HepG2 (cell line): ENCODE data around the gene ADORA2B. TPM values are rescaled to one million over a fixed set of nuclear protein-coding genes. Genes with fewer than 3 reads are reported as not detected.
A peak's percentile ranks its signal among the peaks of the same experiment; 100 is the strongest.

ENCODE experiments used
- ATF1 ChIP-seq: IDR thresholded peaks from 2 replicates; pipeline ENCODE4 v1.6.1; 2016; ENCODE audit warnings: mild to moderate bottlenecking, control low read depth
- BRCA1 ChIP-seq: sonication (generic); formaldehyde crosslinking; IDR thresholded peaks from 2 replicates; pipeline ENCODE4 v1.4.0; 2020; ENCODE audit warnings: missing genetic modification reagents
- BRD4 ChIP-seq: sonication (generic); formaldehyde crosslinking; IDR thresholded peaks from 2 replicates; pipeline ENCODE4 v1.4.0; 2020; ENCODE audit warnings: missing genetic modification reagents
- ELF4 ChIP-seq: sonication (generic); formaldehyde crosslinking; IDR thresholded peaks from 2 replicates; pipeline ENCODE4 v1.5.0; 2020; ENCODE audit warnings: missing genetic modification reagents, mild to moderate bottlenecking, moderate library complexity, borderline replicate concordance
- EZH2 ChIP-seq: conservative IDR thresholded peaks from 2 replicates; pipeline ENCODE4 v1.6.1; 2012; ENCODE audit warnings: mild to moderate bottlenecking, low read depth, low read length, moderate library complexity
- HMG20A ChIP-seq: IDR thresholded peaks from 2 replicates; pipeline ENCODE4 v1.6.1; 2016; ENCODE audit warnings: borderline replicate concordance
- KAT7 ChIP-seq: IDR thresholded peaks from 2 replicates; pipeline ENCODE4 v1.6.1; 2018; ENCODE audit warnings: borderline replicate concordance, missing compliant biosample characterization
- MATR3 ChIP-seq: sonication (generic); formaldehyde crosslinking; IDR thresholded peaks from 2 replicates; pipeline ENCODE4 v1.4.0; 2020; ENCODE audit warnings: missing genetic modification reagents
- MED1 ChIP-seq: sonication (generic); formaldehyde crosslinking; IDR thresholded peaks from 2 replicates; pipeline ENCODE4 v1.4.0; 2020; ENCODE audit warnings: missing genetic modification reagents
- MEIS1 ChIP-seq: sonication (generic); formaldehyde crosslinking; IDR thresholded peaks from 2 replicates; pipeline ENCODE4 v1.9.0; 2021; ENCODE audit warnings: mild to moderate bottlenecking, missing genetic modification reagents, moderate library complexity, borderline replicate concordance
- MLLT10 ChIP-seq: sonication (generic); formaldehyde crosslinking; IDR thresholded peaks from 2 replicates; pipeline ENCODE4 v1.4.0; 2020; ENCODE audit warnings: missing genetic modification reagents
- NFKB2 ChIP-seq: sonication (generic); formaldehyde crosslinking; IDR thresholded peaks from 2 replicates; pipeline ENCODE4 v1.4.0; 2020; ENCODE audit warnings: missing genetic modification reagents, borderline replicate concordance
- NFYC ChIP-seq: IDR thresholded peaks from 2 replicates; pipeline ENCODE4 v1.6.1; 2016; ENCODE audit warnings: missing genetic modification reagents, missing compliant biosample characterization
- PAF1 ChIP-seq: IDR thresholded peaks from 2 replicates; pipeline ENCODE4 v1.6.1; 2016; ENCODE audit warnings: missing genetic modification reagents, missing compliant biosample characterization
- PHF21A ChIP-seq: sonication (generic); formaldehyde crosslinking; IDR thresholded peaks from 2 replicates; pipeline ENCODE4 v1.5.0; 2020; ENCODE audit warnings: mild to moderate bottlenecking, missing genetic modification reagents
- POLR2G ChIP-seq: fragments of 200-400 bp; formaldehyde crosslinking; IDR thresholded peaks from 2 replicates; pipeline ENCODE4 v1.6.1; 2018; ENCODE audit warnings: mild to moderate bottlenecking, low read depth, low read length, moderate library complexity
- SIX1 ChIP-seq: sonication (generic); formaldehyde crosslinking; IDR thresholded peaks from 2 replicates; pipeline ENCODE4 v1.4.0; 2020; ENCODE audit warnings: missing genetic modification reagents, borderline replicate concordance
- SIX4 ChIP-seq: sonication (generic); formaldehyde crosslinking; IDR thresholded peaks from 2 replicates; pipeline ENCODE4 v1.4.0; 2020; ENCODE audit warnings: missing genetic modification reagents
- SP4 ChIP-seq: sonication (generic); formaldehyde crosslinking; IDR thresholded peaks from 2 replicates; pipeline ENCODE4 v1.8.1; 2023; ENCODE audit warnings: mild to moderate bottlenecking, missing genetic modification reagents
- SSRP1 ChIP-seq: IDR thresholded peaks from 2 replicates; pipeline ENCODE4 v1.6.1; 2016; ENCODE audit warnings: control low read depth
- TARDBP ChIP-seq: sonication (generic); formaldehyde crosslinking; IDR thresholded peaks from 2 replicates; pipeline ENCODE4 v1.8.0; 2022; ENCODE audit warnings: mild to moderate bottlenecking, missing genetic modification reagents
- TCF7 ChIP-seq: sonication (generic); IDR thresholded peaks from 2 replicates; pipeline ENCODE4 v1.6.1; 2016; ENCODE audit warnings: antibody characterized with exemption, low read depth
- ZBTB7A ChIP-seq: sonication (generic); formaldehyde crosslinking; IDR thresholded peaks from 2 replicates; pipeline ENCODE4 v1.8.0; 2022; ENCODE audit warnings: mild to moderate bottlenecking, missing genetic modification reagents
- ZNF383 ChIP-seq: sonication (generic); formaldehyde crosslinking; IDR thresholded peaks from 2 replicates; pipeline ENCODE4 v1.4.0; 2020; ENCODE audit warnings: missing genetic modification reagents, mild to moderate bottlenecking, borderline replicate concordance
- ZNF513 ChIP-seq: sonication (generic); formaldehyde crosslinking; conservative IDR thresholded peaks from 2 replicates; pipeline ENCODE4 v1.5.0; 2020; ENCODE audit warnings: missing genetic modification reagents
- ZNF562 ChIP-seq: sonication (generic); formaldehyde crosslinking; IDR thresholded peaks from 2 replicates; pipeline ENCODE4 v1.8.0; 2022; ENCODE audit warnings: missing genetic modification reagents, borderline replicate concordance
- ZNF678 ChIP-seq: sonication (generic); formaldehyde crosslinking; IDR thresholded peaks from 2 replicates; pipeline ENCODE4 v1.4.0; 2020; ENCODE audit warnings: mild to moderate bottlenecking, missing genetic modification reagents
- ZNF740 ChIP-seq: sonication (generic); formaldehyde crosslinking; IDR thresholded peaks from 2 replicates; pipeline ENCODE4 v1.4.0; 2020; ENCODE audit warnings: missing genetic modification reagents
- ZNF879 ChIP-seq: sonication (generic); formaldehyde crosslinking; IDR thresholded peaks from 2 replicates; pipeline ENCODE4 v1.8.1; 2023; ENCODE audit warnings: missing genetic modification reagents
- polyA plus RNA-seq, 8 experiments: library from polyadenylated mRNA; depleted of rRNA in 3 of 8; stranded (reverse) in 7 of 8; unstranded in 1 of 8; fragments of >200 nt; fragmentation: Illumina TruSeq in 4 of 8; extraction: Trizol in 4 of 8; gene quantifications; 2 replicates each; pipeline versions ENCODE4 v1.2.1 to v1.2.3, GENCODE V29; 2011 to 2016; ENCODE audit warnings: low read depth in 4 of 8, missing spikeins in 1 of 8, mixed read lengths in 1 of 8; ENCODE audit not compliant: insufficient read depth in 1 of 8
- total RNA-seq, 5 experiments: library from RNA; depleted of rRNA; stranded (reverse); fragments of >200 nt; fragmentation: Illumina TruSeq; extraction: Trizol; gene quantifications; 2 replicates each; pipeline ENCODE4 v1.2.3, GENCODE V29; 2016; ENCODE audit warnings: low read depth in 1 of 5
- TF ChIP-seq, protein P1 (sequence below): sonication (generic); formaldehyde crosslinking; IDR thresholded peaks from 2 replicates; pipeline ENCODE4 v1.5.0; 2020; ENCODE audit warnings: mild to moderate bottlenecking, missing genetic modification reagents

Gene ADORA2B
- total and polyA plus RNA-seq, 2 of the 13 experiments (the other 11 are each of a cell fraction or from before 2014, with no cell fraction given) = 10.4 to 20.0 TPM

GRCh38 chr17:15966183-15966878 is 21.4 kb downstream of the ADORA2B start (continued):
- TF ChIP-seq, protein P1, sequence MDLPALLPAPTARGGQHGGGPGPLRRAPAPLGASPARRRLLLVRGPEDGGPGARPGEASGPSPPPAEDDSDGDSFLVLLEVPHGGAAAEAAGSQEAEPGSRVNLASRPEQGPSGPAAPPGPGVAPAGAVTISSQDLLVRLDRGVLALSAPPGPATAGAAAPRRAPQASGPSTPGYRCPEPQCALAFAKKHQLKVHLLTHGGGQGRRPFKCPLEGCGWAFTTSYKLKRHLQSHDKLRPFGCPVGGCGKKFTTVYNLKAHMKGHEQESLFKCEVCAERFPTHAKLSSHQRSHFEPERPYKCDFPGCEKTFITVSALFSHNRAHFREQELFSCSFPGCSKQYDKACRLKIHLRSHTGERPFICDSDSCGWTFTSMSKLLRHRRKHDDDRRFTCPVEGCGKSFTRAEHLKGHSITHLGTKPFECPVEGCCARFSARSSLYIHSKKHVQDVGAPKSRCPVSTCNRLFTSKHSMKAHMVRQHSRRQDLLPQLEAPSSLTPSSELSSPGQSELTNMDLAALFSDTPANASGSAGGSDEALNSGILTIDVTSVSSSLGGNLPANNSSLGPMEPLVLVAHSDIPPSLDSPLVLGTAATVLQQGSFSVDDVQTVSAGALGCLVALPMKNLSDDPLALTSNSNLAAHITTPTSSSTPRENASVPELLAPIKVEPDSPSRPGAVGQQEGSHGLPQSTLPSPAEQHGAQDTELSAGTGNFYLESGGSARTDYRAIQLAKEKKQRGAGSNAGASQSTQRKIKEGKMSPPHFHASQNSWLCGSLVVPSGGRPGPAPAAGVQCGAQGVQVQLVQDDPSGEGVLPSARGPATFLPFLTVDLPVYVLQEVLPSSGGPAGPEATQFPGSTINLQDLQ = no peak
- TF ChIP-seq ZNF562 (CRISPR knock-in tag) = no peak
- TF ChIP-seq ELF4 (CRISPR knock-in tag) = no peak
- no peak for TF ChIP-seq ZNF383 (CRISPR knock-in tag)
- peak; percentile 65; the same call in 1 of the 2 replicates for TF ChIP-seq ZBTB7A (CRISPR knock-in tag)
- TF ChIP-seq MATR3 (CRISPR knock-in tag) = no peak
- no peak for TF ChIP-seq ZNF740
- TF ChIP-seq MEIS1 (CRISPR knock-in tag) = no peak
- TF ChIP-seq BRD4 (CRISPR knock-in tag) = no peak
- TF ChIP-seq ZNF879 (CRISPR knock-in tag) = no peak
- peak; percentile 63 for TF ChIP-seq TCF7
- TF ChIP-seq PHF21A (CRISPR knock-in tag) = peak; percentile 55; the same call in 1 of the 2 replicates
- no peak for TF ChIP-seq ZNF513
- no peak for TF ChIP-seq ATF1 (CRISPR knock-in tag)
- TF ChIP-seq EZH2 = no peak
- TF ChIP-seq SIX4 (CRISPR knock-in tag) = no peak
- peak; percentile 43; the same call in 1 of the 2 replicates for TF ChIP-seq POLR2G
- TF ChIP-seq BRCA1 (CRISPR knock-in tag) = no peak
- TF ChIP-seq SP4 (CRISPR knock-in tag) = peak; percentile 47; the same call in 1 of the 2 replicates
- TF ChIP-seq MED1 = peak; percentile 54
- TF ChIP-seq HMG20A (CRISPR knock-in tag) = peak; percentile 55; the same call in 1 of the 2 replicates
- peak; percentile 33; the same call in 1 of the 2 replicates for TF ChIP-seq KAT7 (CRISPR knock-in tag)
- no peak for TF ChIP-seq SSRP1 (CRISPR knock-in tag)
- no peak for TF ChIP-seq ZNF678 (CRISPR knock-in tag)
- peak; percentile 71 for TF ChIP-seq NFYC (CRISPR knock-in tag)
- TF ChIP-seq PAF1 (CRISPR knock-in tag) = no peak
- TF ChIP-seq NFKB2 (CRISPR knock-in tag) = no peak
- 0 out of 2 replicates have a peak, but pooled peaks have one; percentile 35 for TF ChIP-seq SIX1 (CRISPR knock-in tag)
- TF ChIP-seq TARDBP (CRISPR knock-in tag) = peak; percentile 44; the same call in 1 of the 2 replicates
- no peak for TF ChIP-seq MLLT10 (CRISPR knock-in tag)
